GM21717 (cell line): Measurements from ENCODE around the gene ITGAL.

ENCODE experiments used
- ATAC-seq: cut with Tn5 transposase; IDR thresholded peaks from one replicate; pipeline ENCODE4 v1.9.1; 2021; ENCODE audit warnings: mild to moderate bottlenecking, moderate library complexity; ENCODE audit not compliant: unreplicated experiment

The ITGAL gene

GRCh38 chr16:30541502-30542329, 69.2 kb downstream of the ITGAL start:
- ATAC-seq, result no peak

GRCh38 chr16:30543067-30543466, 70.5 kb downstream of the ITGAL start:
- ATAC-seq, result no peak

- ATAC-seq, result no peak
Observed at GRCh38 chr16:30546115-30546514, 73.6 kb downstream of the ITGAL start.

GRCh38 chr16:30548416-30549253, 76.1 kb downstream of the ITGAL start:
- ATAC-seq, result no peak

GRCh38 chr16:30551781-30552180, 79.2 kb downstream of the ITGAL start:
- no peak for ATAC-seq

- ATAC-seq, result no peak
Observed at GRCh38 chr16:30552956-30553355, 80.4 kb downstream of the ITGAL start.

GRCh38 chr16:30553393-30553899, 80.9 kb downstream of the ITGAL start:
- ATAC-seq, result no peak

- no peak for ATAC-seq
Observed at GRCh38 chr16:30554557-30555314, 82.2 kb downstream of the ITGAL start.

GRCh38 chr16:30555315-30556124, 83.0 kb downstream of the ITGAL start:
- no peak for ATAC-seq

GRCh38 chr16:30556125-30556473, 83.6 kb downstream of the ITGAL start:
- ATAC-seq, result no peak

GRCh38 chr16:30557707-30557956, 85.1 kb downstream of the ITGAL start:
- ATAC-seq, result no peak

- peak; percentile 83 for ATAC-seq
Observed at GRCh38 chr16:30557957-30558788, 85.6 kb downstream of the ITGAL start, which contains the start of gene ZNF764. Gene ZNF764, minus strand, starts transcription at chr16:30558374. Its CDS starts 192 bp downstream, at chr16:30558182.

GRCh38 chr16:30558789-30559377, 86.3 kb downstream of the ITGAL start:
- ATAC-seq, result no peak

- ATAC-seq, result no peak
Observed at GRCh38 chr16:30559690-30560089, 87.1 kb downstream of the ITGAL start.

- no peak for ATAC-seq
Observed at GRCh38 chr16:30561089-30561816, 88.7 kb downstream of the ITGAL start.

GRCh38 chr16:30562021-30562420, 89.5 kb downstream of the ITGAL start:
- no peak for ATAC-seq

GRCh38 chr16:30565526-30565925, 93.0 kb downstream of the ITGAL start:
- ATAC-seq, result no peak

GRCh38 chr16:30565984-30566383, 93.4 kb downstream of the ITGAL start:
- no peak for ATAC-seq

GRCh38 chr16:30566531-30566930, 94.0 kb downstream of the ITGAL start:
- no peak for ATAC-seq
